Stimulated activated effector memory CD8-positive, alpha-beta T cell treated with anti-CD3 and anti-CD28 coated beads, Interleukin-12 subunit alpha, Interleukin-12 subunit beta, amount 100 ng/mL, for 72 hours (primary cell): ENCODE measurements around the gene PLCXD1.

Source experiments
- ATAC-seq: fragments of 150-1000 bp; cut with Tn5 transposase; 2 replicates; pipeline ENCODE4 v1.10.0; 2021
- DNase-seq, 2 donors: peaks; one replicate each; pipeline ENCODE4 v3.0.0; 2021 to 2022; ENCODE audit warnings: low spot score in 2 of 2
- H3K27ac Mint-ChIP-seq: one replicate; pipeline ENCODE4 v1.8.0; 2022; ENCODE audit warnings: mild to moderate bottlenecking, mixed read lengths
- H3K36me3 Mint-ChIP-seq: one replicate; pipeline ENCODE4 v1.8.0; 2022; ENCODE audit warnings: mild to moderate bottlenecking, mixed read lengths
- H3K4me1 Mint-ChIP-seq: one replicate; pipeline ENCODE4 v1.8.0; 2022; ENCODE audit warnings: mixed read lengths
- H3K4me3 Mint-ChIP-seq: one replicate; pipeline ENCODE4 v1.8.0; 2022; ENCODE audit warnings: mild to moderate bottlenecking, mixed read lengths
- H3K9me3 Mint-ChIP-seq: one replicate; pipeline ENCODE4 v1.8.0; 2022; ENCODE audit warnings: mixed read lengths

The PLCXD1 gene

GRCh38 chrX:331151-331824, 50.1 kb downstream of the PLCXD1 start:
- no peak for DNase-seq
- H3K27ac Mint-ChIP-seq: no peak overlapping the region

GRCh38 chrX:331825-332495, 50.8 kb downstream of the PLCXD1 start:
- Mint-ChIP-seq H3K36me3 (peaks cover 12% of the 10 kb centered on the region), H3K4me1 (no peaks in the 10 kb centered on the region), H3K4me3 (peak overlapping the region; percentile 17), H3K9me3 (no peaks in the 10 kb centered on the region), H3K27ac (no peak overlapping the region)
- ATAC-seq: no peak
- DNase-seq: no peak

More at GRCh38 chrX:331151-331824, 50.1 kb downstream of the PLCXD1 start:
- no peaks in the 10 kb centered on the region for H3K4me1 Mint-ChIP-seq
- no peaks in the 10 kb centered on the region for H3K9me3 Mint-ChIP-seq
- H3K36me3 Mint-ChIP-seq: peaks cover 7% of the 10 kb centered on the region
- H3K4me3 Mint-ChIP-seq: peak overlapping the region; percentile 17
- peak; percentile 63 for ATAC-seq

DNA sequence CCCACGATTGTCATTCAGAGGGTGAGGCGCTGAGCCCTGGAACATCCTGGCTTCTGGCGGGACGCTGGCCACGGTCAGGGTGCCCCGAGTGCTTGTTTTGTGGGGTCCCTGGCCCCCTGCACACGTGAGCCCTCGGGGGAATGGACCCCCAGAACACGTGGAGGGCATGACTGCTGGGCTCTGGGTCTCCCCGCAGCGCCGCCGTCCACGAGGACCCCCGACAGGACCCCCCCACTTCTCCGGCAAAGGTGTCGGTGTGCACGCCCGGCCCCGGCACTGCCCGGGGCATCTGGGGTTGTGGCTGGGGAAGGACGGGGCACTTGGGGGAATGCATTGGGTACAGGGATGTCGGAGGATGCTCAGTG, 51.3 kb downstream of the PLCXD1 start:
- Mint-ChIP-seq H3K27ac (peak overlapping the region; percentile 32), H3K36me3 (peaks cover 12% of the 10 kb centered on the region), H3K4me1 (no peaks in the 10 kb centered on the region), H3K9me3 (no peaks in the 10 kb centered on the region), H3K4me3 (no peak overlapping the region)
- DNase-seq: no peak
- no peak for ATAC-seq

DNA sequence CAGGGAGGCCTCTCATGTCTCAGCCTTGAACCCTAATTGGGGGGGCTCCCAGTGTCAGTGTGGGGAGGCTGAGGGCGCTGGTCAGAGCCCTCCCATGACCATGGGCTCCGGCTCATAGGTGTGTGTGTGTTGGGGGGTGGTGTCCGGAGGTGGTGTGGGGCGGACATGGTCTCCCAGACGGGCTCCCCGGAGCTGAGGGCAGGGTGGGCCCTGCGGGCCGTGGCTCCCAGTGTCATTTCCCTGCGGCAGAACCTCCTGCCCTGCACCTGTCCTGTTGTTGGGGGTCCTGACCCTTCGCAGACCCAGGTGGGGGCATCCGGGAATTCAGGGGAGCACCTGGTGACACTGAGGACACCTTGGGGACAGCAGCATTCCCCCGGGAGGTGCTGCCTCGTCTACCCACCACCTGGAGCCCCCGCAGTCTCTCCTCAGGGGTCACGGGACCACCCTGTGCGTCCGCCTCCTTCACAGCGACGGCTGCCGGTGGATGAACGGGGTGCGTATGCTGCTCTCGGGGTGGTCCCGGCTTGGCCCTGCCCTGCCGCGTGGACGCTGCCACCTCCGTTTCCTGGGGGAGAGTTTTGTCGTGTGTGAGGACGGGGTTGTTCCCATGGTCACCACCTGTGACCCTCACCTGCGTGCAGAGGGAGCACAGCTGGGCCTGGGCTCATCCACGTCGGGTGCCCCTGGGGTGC, 51.9 kb downstream of the PLCXD1 start:
- no peaks in the 10 kb centered on the region for H3K4me1 Mint-ChIP-seq
- no peaks in the 10 kb centered on the region for H3K9me3 Mint-ChIP-seq
- H3K27ac Mint-ChIP-seq: peak overlapping the region; percentile 32
- H3K4me3 Mint-ChIP-seq: no peak overlapping the region
- DNase-seq: no peak
- H3K36me3 Mint-ChIP-seq: peaks cover 12% of the 10 kb centered on the region
- ATAC-seq: no peak

- DNase-seq (no peak), ATAC-seq (no peak)
- no peak overlapping the region for H3K27ac Mint-ChIP-seq
- no peaks in the 10 kb centered on the region for H3K4me1 Mint-ChIP-seq
- peaks cover 12% of the 10 kb centered on the region for H3K36me3 Mint-ChIP-seq
- H3K4me3 Mint-ChIP-seq: no peak overlapping the region
- H3K9me3 Mint-ChIP-seq: no peaks in the 10 kb centered on the region
These were observed 52.6 kb downstream of the PLCXD1 start for GRCh38 chrX:333611-334311.

DNA sequence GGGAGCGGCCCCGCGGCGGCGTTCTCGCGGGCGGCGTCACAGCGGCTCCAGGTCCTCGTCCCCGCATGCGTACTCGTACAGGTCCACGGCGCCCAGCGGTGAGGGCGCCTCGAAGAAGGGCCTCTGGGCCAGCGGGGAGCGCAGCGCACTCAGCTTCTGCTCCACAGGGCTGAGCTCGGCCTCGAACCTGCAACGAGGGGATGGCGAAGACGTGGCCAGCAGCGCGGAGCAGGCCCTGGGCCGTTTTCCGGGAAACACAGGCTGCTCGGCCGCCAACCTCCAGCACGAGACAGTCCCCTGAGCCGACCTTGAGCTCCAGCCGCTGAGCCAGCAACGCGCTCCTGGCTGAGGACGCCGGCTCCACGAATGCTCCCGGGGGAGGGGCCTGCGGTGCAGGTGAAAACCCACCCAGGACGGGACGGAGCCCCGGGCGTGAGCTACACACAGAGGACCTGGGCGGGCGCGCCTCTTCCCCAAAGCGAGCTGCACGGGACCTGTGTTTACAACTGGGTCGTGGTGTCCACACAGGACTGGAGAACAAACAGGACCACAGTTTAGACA, 53.2 kb downstream of the PLCXD1 start:
- no peak overlapping the region for H3K27ac Mint-ChIP-seq
- H3K9me3 Mint-ChIP-seq: no peaks in the 10 kb centered on the region
- H3K4me3 Mint-ChIP-seq: no peak overlapping the region
- no peaks in the 10 kb centered on the region for H3K4me1 Mint-ChIP-seq
- peaks cover 12% of the 10 kb centered on the region for H3K36me3 Mint-ChIP-seq
- ATAC-seq (no peak), DNase-seq (no peak)

GRCh38 chrX:334971-335757, 54.0 kb downstream of the PLCXD1 start:
- no peak overlapping the region for H3K4me3 Mint-ChIP-seq
- no peaks in the 10 kb centered on the region for H3K9me3 Mint-ChIP-seq
- H3K27ac Mint-ChIP-seq: no peak overlapping the region
- H3K4me1 Mint-ChIP-seq: no peaks in the 10 kb centered on the region
- no peak for DNase-seq
- peaks cover 12% of the 10 kb centered on the region for H3K36me3 Mint-ChIP-seq
- no peak for ATAC-seq

DNA sequence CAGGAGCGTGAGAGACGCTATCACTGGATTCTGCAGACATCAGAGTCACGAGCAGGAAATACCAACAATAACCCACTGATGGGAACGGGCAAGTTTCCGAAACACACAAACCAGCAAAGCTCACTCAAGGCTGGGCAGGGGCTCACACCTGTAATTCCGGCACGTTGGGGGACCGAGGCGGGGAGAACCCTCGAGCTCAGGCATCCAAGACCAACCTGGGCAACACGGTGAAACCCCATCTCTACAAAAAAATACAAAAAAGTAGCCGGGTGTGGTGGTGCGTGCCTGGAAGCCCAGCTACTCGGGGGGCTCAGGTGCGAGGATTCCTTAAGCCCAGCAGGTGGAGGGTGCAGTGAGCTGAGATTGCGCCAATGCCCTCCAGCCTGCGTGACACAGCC, 54.6 kb downstream of the PLCXD1 start:
- peaks cover 12% of the 10 kb centered on the region for H3K36me3 Mint-ChIP-seq
- no peak for ATAC-seq

DNA sequence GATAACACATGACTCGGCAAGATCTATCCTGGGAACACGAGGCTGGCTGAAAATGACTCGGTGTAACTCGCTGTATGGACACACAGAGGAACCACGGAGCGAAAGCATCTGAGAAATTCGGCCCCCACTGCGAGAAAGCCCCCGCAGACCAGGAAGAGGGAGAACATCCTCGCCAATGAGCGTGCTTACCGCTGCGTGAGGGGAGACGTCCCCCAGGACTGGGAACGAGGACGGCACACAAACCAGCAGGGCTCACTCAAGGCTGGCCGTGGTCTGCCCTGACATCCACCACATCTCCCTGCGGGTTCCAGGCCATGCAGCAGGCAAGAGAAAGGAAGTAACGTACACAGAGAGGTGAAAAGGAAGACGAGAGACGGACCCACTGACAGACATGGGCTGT, 55.0 kb downstream of the PLCXD1 start:
- Mint-ChIP-seq H3K4me3 (no peak overlapping the region), H3K9me3 (no peaks in the 10 kb centered on the region), H3K36me3 (peaks cover 12% of the 10 kb centered on the region), H3K27ac (no peak overlapping the region), H3K4me1 (no peaks in the 10 kb centered on the region)
- no peak for DNase-seq
- no peak for ATAC-seq

More for the DNA sequence above, 54.6 kb downstream of the PLCXD1 start:
- Mint-ChIP-seq H3K4me1 (no peaks in the 10 kb centered on the region), H3K4me3 (no peak overlapping the region), H3K9me3 (no peaks in the 10 kb centered on the region), H3K27ac (no peak overlapping the region)
- no peak for DNase-seq

GRCh38 chrX:337331-337831, 56.2 kb downstream of the PLCXD1 start:
- H3K9me3 Mint-ChIP-seq: no peaks in the 10 kb centered on the region
- H3K36me3 Mint-ChIP-seq: peaks cover 21% of the 10 kb centered on the region
- no peak overlapping the region for H3K27ac Mint-ChIP-seq

DNA sequence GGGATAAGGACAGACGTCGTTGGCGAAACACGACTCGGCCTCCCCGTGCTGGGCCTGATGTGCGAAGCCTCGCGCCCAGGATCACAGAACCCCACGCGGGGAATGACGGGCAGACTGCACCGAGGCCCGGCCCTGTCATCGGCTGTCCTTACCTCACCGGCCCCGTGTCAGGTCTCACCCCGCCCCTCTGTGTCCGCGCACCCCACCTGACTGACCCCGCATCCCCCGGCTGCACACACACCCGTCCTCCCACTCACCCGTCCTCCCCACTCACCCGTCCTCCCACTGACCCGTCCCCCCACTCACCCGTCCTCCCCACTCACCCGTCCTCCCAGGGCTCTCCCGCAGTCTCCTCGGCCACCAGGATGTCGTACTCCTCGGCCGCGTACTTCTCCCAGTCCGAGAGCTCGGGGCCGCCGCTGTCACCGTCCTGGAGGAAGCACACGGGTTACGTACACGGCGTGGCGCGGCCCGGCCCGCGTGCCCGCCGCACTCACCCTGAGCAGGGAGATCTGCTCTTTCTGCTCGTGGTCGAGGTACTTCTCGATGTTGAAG, 57.2 kb downstream of the PLCXD1 start:
- H3K4me1 Mint-ChIP-seq: no peaks in the 10 kb centered on the region
- DNase-seq: no peak
- peaks cover 21% of the 10 kb centered on the region for H3K36me3 Mint-ChIP-seq
- no peak for ATAC-seq
- H3K9me3 Mint-ChIP-seq: no peaks in the 10 kb centered on the region
- no peak overlapping the region for H3K27ac Mint-ChIP-seq
- H3K4me3 Mint-ChIP-seq: no peak overlapping the region

More at GRCh38 chrX:337331-337831, 56.2 kb downstream of the PLCXD1 start:
- no peak for DNase-seq
- ATAC-seq: no peak
- no peak overlapping the region for H3K4me3 Mint-ChIP-seq
- H3K4me1 Mint-ChIP-seq: no peaks in the 10 kb centered on the region

GRCh38 chrX:338836-339400, 57.7 kb downstream of the PLCXD1 start:
- no peak overlapping the region for H3K4me3 Mint-ChIP-seq
- DNase-seq (no peak), ATAC-seq (no peak)
- H3K36me3 Mint-ChIP-seq: peaks cover 21% of the 10 kb centered on the region
- H3K27ac Mint-ChIP-seq: no peak overlapping the region
- no peaks in the 10 kb centered on the region for H3K9me3 Mint-ChIP-seq
- H3K4me1 Mint-ChIP-seq: no peaks in the 10 kb centered on the region

GRCh38 chrX:340121-340520, 58.9 kb downstream of the PLCXD1 start:
- DNase-seq (no peak), ATAC-seq (no peak)
- no peak overlapping the region for H3K4me3 Mint-ChIP-seq
- peaks cover 21% of the 10 kb centered on the region for H3K36me3 Mint-ChIP-seq
- H3K4me1 Mint-ChIP-seq: no peaks in the 10 kb centered on the region
- H3K9me3 Mint-ChIP-seq: no peaks in the 10 kb centered on the region
- H3K27ac Mint-ChIP-seq: no peak overlapping the region
